NOMO-1 (cell line): ENCODE data around the gene RANBP1.

Experiments
- DNase-seq, 2 experiments: peaks; one replicate each; lab custom pipeline; 2025; ENCODE audit not compliant: unreplicated experiment in 2 of 2; lab: John Stamatoyannopoulos, UW

Gene RANBP1

GRCh38 chr22:20165913-20166312, 50.0 kb downstream of the RANBP1 start:
- no peak for DNase-seq

GRCh38 chr22:20166703-20167102, 50.8 kb downstream of the RANBP1 start:
- no peak for DNase-seq

GRCh38 chr22:20167643-20168322, 51.9 kb downstream of the RANBP1 start:
- DNase-seq, result no peak

- no peak for DNase-seq
Observed at GRCh38 chr22:20169253-20169822, 53.4 kb downstream of the RANBP1 start.

- no peak for DNase-seq
Observed at GRCh38 chr22:20170170-20170569, 54.3 kb downstream of the RANBP1 start.

GRCh38 chr22:20171288-20172140, 55.6 kb downstream of the RANBP1 start:
- no peak for DNase-seq

- DNase-seq, result no peak
Observed at GRCh38 chr22:20172141-20172613, 56.3 kb downstream of the RANBP1 start.

GRCh38 chr22:20173246-20173645, 57.3 kb downstream of the RANBP1 start:
- DNase-seq, result no peak

- DNase-seq, result no peak
Observed at GRCh38 chr22:20173772-20174171, 57.9 kb downstream of the RANBP1 start.

GRCh38 chr22:20174785-20175596, 59.1 kb downstream of the RANBP1 start:
- no peak for DNase-seq

- DNase-seq, result no peak
Observed at GRCh38 chr22:20175597-20175900, 59.6 kb downstream of the RANBP1 start.

- no peak for DNase-seq
Observed at GRCh38 chr22:20176421-20177085, 60.6 kb downstream of the RANBP1 start.
